Thymus (tissue), 11 donors: ENCODE data around the gene RSPH9. TPM values are rescaled to one million over a fixed set of nuclear protein-coding genes. Genes with fewer than 3 reads are reported as not detected.

Experiments
- DNase-seq, 9 donors: peaks; one replicate each; pipeline ENCODE4 v3.0.0-alpha.2; 2013; ENCODE audit warnings: low spot score in 9 of 9, low read depth in 6 of 9, missing footprints in 1 of 9
- H3K27ac ChIP-seq, 2 donors: one replicate each; pipeline ENCODE4 v1.5.1; 2013; ENCODE audit warnings: control low read depth in 1 of 2, low read depth in 1 of 2, low read length in 1 of 2, mild to moderate bottlenecking in 1 of 2, moderate library complexity in 1 of 2
- H3K27me3 ChIP-seq, 2 donors: one replicate each; pipeline ENCODE4 v1.5.1; 2013; ENCODE audit warnings: low read length in 1 of 2; ENCODE audit not compliant: control insufficient read depth in 2 of 2, insufficient read depth in 1 of 2
- H3K36me3 ChIP-seq, 2 donors: one replicate each; pipeline ENCODE4 v1.5.1; 2013; ENCODE audit warnings: low read length in 1 of 2, mild to moderate bottlenecking in 1 of 2, moderate library complexity in 1 of 2; ENCODE audit not compliant: control insufficient read depth in 2 of 2, insufficient read depth in 2 of 2
- H3K4me1 ChIP-seq, 2 donors: one replicate each; pipeline ENCODE4 v1.5.1; 2013; ENCODE audit warnings: low read length in 2 of 2; ENCODE audit not compliant: control insufficient read depth in 2 of 2, insufficient read depth in 2 of 2
- H3K4me3 ChIP-seq, 2 donors: one replicate each; pipeline ENCODE4 v1.5.1; 2013; ENCODE audit warnings: low read length in 2 of 2, control low read depth in 1 of 2, mild to moderate bottlenecking in 1 of 2
- H3K9me3 ChIP-seq, 2 donors: one replicate each; pipeline ENCODE4 v1.5.1; 2013; ENCODE audit warnings: low read length in 1 of 2, mild to moderate bottlenecking in 1 of 2; ENCODE audit not compliant: control insufficient read depth in 2 of 2, insufficient read depth in 1 of 2
- WGBS: extraction: QIAGEN DNeasy Blood & Tissue Kit; methylation state at CpG from one replicate; pipeline ENCODE4 v1.1.7; 2013; 5-methylcytosine and 5-hydroxymethylcytosine counted together
- polyA plus RNA-seq: library from polyadenylated mRNA; stranded (reverse); fragments of 200-250 nt; gene quantifications from one replicate; pipeline ENCODE4 v1.2.3, GENCODE V29; 2013
- total RNA-seq: library from RNA; stranded (reverse); fragments of 120-200 nt; gene quantifications from one replicate; pipeline ENCODE4 v1.2.4, GENCODE V29; 2013
- donor health status: healthy.

Gene RSPH9
- total and polyA plus RNA-seq, 2 donors, result 0.09 to 0.25 TPM

DNA sequence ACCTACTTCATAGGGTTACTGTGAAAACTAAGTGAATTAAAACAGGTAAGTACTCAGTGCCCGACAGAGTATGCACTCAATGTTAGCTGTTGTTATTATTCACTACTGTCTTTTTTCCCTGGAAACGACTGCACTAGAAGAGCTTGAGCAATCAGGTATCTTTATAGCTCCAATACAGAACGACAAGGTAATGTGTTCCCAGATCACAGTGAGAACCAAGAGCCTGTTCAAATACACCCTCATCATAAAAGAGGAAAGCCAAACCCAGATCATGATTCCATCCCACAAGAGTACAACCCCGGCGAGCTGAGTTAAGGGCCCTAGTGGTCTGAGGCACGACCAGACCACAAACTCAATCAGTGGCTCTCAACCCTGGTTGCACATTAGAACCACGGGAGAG, 32.9 kb downstream of the RSPH9 start:
- Histone ChIP-seq H3K9me3 (no peaks in the 10 kb centered on the region), H3K4me1 (no peaks in the 10 kb centered on the region), H3K36me3 (peaks cover 70 to 88% of the 10 kb centered on the region in 2 donors), H3K27ac (no peak overlapping the region), H3K4me3 (no peak overlapping the region), H3K27me3 (no peaks in the 10 kb centered on the region)
- 87% methylated on average over 7 of the region's 7 CpGs for WGBS
- no peak for DNase-seq

DNA sequence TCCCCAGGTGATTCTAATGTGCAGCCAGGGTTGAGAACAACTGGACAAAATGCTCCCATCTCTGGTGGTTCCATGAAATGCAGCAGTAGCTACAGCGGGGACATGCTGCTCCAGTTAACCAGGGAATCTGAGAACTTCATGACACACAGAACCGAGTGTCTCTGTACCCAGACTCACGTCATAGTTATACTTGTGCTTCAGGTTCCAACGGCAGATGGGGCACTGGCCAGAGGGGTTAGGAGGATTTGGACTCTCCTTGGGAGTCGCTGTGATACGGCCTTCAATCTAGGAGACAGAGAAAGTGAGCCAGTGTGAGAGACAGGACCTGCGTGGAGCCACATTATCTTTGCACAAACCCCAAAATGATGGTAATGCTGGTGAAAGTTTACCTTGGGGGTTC, 33.5 kb downstream of the RSPH9 start:
- no peak overlapping the region for H3K27ac ChIP-seq
- no peaks in the 10 kb centered on the region for H3K27me3 ChIP-seq
- no peak for DNase-seq
- H3K4me3 ChIP-seq, result no peak overlapping the region
- no peaks in the 10 kb centered on the region for H3K4me1 ChIP-seq
- WGBS, result 91% methylated on average over 7 of the region's 7 CpGs
- H3K9me3 ChIP-seq, result no peaks in the 10 kb centered on the region
- H3K36me3 ChIP-seq, result peaks cover 67 to 85% of the 10 kb centered on the region in 2 donors

DNA sequence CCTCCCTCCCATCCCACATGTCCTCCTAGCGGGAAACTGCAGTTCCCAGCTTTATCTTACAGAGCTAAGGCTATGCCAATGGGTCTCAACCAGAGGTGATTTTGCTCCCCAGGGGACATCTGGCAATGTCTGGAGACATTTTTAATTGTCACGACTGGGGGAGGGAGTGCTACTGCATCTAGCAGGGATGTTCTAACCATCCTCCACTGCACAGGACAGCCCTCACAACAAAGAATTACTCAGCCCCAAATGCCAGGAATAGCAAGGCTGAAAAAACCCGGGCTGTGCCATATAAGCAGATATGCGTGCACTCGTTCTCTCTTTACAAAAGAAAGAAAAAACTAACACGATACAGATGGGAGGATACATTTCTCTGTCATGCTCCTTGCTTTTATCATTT, 34.2 kb downstream of the RSPH9 start:
- no peak overlapping the region for H3K4me3 ChIP-seq
- no peaks in the 10 kb centered on the region for H3K27me3 ChIP-seq
- H3K4me1 ChIP-seq, result no peaks in the 10 kb centered on the region
- WGBS, result 97% methylated on average over 6 of the region's 6 CpGs
- H3K9me3 ChIP-seq, result no peaks in the 10 kb centered on the region
- no peak for DNase-seq
- no peak overlapping the region for H3K27ac ChIP-seq
- peaks cover 60 to 78% of the 10 kb centered on the region in 2 donors for H3K36me3 ChIP-seq

DNA sequence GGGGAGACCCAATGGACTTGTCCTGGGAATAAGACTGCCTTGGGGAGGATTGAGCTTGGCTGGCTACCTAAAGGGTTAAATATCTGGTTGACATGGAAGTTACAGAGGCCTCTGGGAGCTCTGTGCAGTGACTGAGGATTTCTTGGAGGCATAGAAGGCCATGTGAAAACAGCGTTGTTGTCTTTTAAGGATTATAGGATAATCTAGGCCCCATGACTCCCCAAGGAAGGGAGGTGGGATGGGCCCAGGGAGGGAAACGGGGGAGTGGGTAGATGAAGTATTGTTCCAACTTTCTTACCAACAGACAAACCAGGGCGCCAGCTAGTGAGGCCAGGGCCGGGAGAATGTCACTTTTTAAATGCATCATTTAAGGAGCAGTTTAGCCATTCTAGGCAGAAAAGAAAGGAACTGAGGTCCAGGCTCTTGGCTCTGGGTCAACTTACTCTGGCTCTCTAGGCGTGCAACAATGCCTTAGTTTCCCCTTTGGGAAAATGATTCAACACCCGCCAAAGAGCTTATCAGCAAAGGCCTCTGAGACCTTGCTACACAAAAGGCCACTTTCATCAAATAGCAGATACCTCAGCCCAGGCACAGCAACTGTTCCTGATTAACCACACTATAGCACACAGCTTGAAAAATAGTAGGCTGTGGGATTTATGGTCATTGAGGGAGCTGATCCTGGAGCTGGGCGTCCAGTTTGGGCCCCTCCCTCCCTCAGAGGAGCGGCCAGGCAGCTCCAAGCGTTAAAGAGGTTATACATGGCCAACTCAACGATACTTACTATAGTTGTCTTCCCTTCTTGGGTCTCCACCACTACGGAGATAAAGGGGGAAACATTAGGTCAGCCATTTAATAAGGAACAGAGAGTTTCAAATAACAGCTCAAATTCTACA, 35.7 kb downstream of the RSPH9 start:
- no peaks in the 10 kb centered on the region for H3K27me3 ChIP-seq
- WGBS, result 97% methylated on average over 11 of the region's 11 CpGs
- H3K4me1 ChIP-seq, result no peaks in the 10 kb centered on the region
- H3K9me3 ChIP-seq, result no peaks in the 10 kb centered on the region
- no peak overlapping the region for H3K4me3 ChIP-seq
- H3K36me3 ChIP-seq, result peaks cover 48 to 65% of the 10 kb centered on the region in 2 donors
- no peak for DNase-seq
- no peak overlapping the region for H3K27ac ChIP-seq

DNA sequence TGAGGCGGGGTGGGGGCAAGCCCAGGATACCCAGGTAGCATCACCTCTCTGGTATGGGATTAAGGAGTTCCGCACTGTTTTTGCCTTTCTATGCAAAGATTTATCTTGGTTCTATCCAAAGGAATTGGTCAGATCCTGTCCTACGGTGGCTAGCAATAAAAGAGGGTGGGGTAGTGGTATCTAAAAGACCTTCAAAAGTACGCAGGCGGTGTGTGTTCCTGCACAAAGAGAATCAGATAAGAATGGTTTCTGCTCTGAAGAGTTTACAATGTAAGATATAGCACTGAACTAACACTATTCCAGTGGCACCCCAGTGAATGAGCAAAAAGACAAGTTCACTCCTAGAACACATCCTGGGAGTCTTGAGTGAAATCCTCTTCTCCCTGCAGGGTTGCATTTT, 36.5 kb downstream of the RSPH9 start:
- no peak overlapping the region for H3K27ac ChIP-seq
- no peak overlapping the region for H3K4me3 ChIP-seq
- H3K27me3 ChIP-seq, result no peaks in the 10 kb centered on the region
- WGBS, result over 99% methylated on average over 5 of the region's 5 CpGs
- no peaks in the 10 kb centered on the region for H3K4me1 ChIP-seq
- no peaks in the 10 kb centered on the region for H3K9me3 ChIP-seq
- H3K36me3 ChIP-seq, result peaks cover 45 to 58% of the 10 kb centered on the region in 2 donors
- no peak for DNase-seq

DNA sequence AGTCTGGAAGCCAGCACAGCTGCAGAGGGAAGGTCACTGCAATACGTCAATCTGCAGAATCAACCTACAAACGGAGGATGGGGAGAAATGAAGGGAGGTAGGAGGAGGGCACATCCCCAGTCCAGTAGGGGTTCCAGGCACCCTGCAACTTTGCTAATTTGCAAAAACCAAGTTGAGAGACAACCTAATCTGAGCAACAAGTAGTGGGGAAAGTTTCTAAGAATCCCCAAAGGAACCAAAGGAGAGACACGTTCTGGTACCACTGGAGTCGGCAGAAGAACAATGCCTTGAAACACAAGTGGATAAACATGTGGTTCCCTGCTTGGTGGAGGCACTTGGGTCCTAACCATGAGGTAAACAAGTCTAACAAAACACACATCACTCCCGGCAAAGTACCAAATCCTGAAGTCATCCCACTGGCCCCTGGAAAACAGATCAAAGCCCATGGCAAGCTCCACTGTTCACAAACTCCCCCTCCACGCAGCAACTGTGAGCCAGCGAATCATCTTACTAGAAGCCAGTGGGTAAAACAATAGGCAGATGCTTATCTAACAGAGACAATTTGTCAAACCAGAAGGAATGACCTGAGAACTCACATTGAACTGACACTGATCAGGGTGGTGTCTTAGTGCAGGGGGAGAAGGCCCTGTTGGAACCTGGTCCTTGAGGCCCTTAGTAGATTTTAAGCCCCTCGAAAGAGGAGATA, 38.0 kb downstream of the RSPH9 start:
- 96% methylated on average over 8 of the region's 8 CpGs for WGBS
- Histone ChIP-seq H3K4me1 (peaks cover 9 to 10% of the 10 kb centered on the region in 2 donors), H3K4me3 (no peak overlapping the region), H3K27ac (no peak overlapping the region), H3K27me3 (no peaks in the 10 kb centered on the region), H3K36me3 (peaks cover 29 to 43% of the 10 kb centered on the region in 2 donors), H3K9me3 (no peaks in the 10 kb centered on the region)
- no peak for DNase-seq

DNA sequence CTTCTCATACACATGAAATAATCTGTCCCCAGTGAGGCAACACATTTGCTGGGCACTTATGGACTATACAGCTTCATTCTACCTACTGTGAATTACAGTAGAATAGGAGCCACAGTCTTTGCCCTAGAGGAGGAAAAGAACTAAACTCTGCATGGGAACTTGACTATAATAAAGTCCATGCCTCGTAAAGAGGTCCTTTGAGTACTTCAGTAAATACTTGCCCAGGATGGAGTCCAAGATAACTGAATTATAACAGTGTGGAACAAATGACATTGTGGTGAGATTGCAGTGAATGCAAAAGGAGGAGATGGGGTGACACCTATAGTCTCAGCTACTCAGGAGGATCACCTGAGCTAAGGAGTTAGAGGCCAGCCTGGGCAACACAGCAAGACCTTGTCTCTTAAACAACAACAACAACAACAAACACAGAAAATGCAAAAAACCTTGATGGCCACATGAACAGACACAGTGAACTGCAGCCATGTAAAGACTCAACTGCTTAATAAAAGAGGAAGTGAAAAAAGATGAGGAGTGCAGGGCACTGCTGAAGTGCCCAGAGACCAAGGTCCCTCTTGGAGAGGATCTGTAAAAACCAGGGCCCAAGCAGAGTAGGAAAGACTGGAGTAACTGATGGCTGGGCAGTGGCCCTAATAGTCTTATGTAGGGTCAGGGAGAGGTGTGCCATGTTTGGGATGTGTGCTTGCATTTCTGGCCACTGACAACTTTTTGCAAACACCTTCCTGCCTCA, 39.0 kb downstream of the RSPH9 start:
- Histone ChIP-seq H3K9me3 (no peaks in the 10 kb centered on the region), H3K36me3 (peaks cover 22 to 33% of the 10 kb centered on the region in 2 donors), H3K4me1 (peaks cover 10 to 13% of the 10 kb centered on the region in 2 donors), H3K27ac (no peak overlapping the region), H3K4me3 (no peak overlapping the region), H3K27me3 (no peaks in the 10 kb centered on the region)
- no peak for DNase-seq
- 93% methylated on average over 1 of the region's 1 CpG for WGBS

DNA sequence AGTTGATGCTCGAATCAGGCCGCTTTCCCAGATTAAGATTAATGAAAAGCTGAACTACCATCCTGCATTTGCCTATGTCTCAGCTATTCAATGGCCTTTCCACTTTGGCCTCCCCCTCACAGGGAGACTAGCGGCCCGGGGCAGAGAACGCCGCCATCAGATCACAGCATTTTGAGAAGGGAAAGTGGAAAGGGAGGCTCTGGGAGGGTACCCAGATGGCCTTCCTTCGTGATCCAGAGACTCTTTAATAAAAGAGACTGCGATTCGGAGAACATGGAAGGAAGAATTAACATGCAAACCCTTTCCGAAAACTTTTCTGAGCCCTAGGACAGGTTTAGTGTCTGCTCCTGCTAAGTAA, 42.2 kb downstream of the RSPH9 start:
- Histone ChIP-seq H3K36me3 (peaks cover 3 to 10% of the 10 kb centered on the region in 2 donors), H3K27ac (no peak overlapping the region), H3K9me3 (no peaks in the 10 kb centered on the region), H3K4me1 (peaks cover 10 to 13% of the 10 kb centered on the region in 2 donors), H3K27me3 (peaks cover 4% of the 10 kb centered on the region in 2 donors), H3K4me3 (peak overlapping the region; percentile 96 to 98)
- no peak for DNase-seq
- WGBS, result 15% methylated on average over 10 of the region's 10 CpGs
